PFSK-1 (cell line): Measurements from ENCODE around the gene ARAP1.

Experiments used
- POLR2AphosphoS5 ChIP-seq: IDR thresholded peaks from 2 replicates; pipeline ENCODE4 v1.6.1; 2012; ENCODE audit warnings: low read depth, mild to moderate bottlenecking, control low read depth, low read length, moderate library complexity
- REST ChIP-seq, 2 experiments: IDR thresholded peaks; 2 replicates each; pipeline versions ENCODE4 v1.6.1 to v1.8.0; 2011 to 2012; ENCODE audit warnings: low read depth in 2 of 2, low read length in 2 of 2, control low read depth in 1 of 2, inconsistent platforms in 1 of 2, mild to moderate bottlenecking in 1 of 2, moderate library complexity in 1 of 2; ENCODE audit not compliant: insufficient read depth in 1 of 2
- SIN3A ChIP-seq: IDR thresholded peaks from 2 replicates; pipeline ENCODE4 v1.6.1; 2012; ENCODE audit warnings: mild to moderate bottlenecking, low read length, moderate library complexity, borderline replicate concordance; ENCODE audit not compliant: insufficient read depth
- TAF1 ChIP-seq: IDR thresholded peaks from 2 replicates; pipeline ENCODE4 v1.6.1; 2012; ENCODE audit warnings: low read length, control low read depth, borderline replicate concordance; ENCODE audit not compliant: insufficient read depth

GRCh38 chr11:72652133-72652532 lies 100.1 kb downstream of the ARAP1 start:
- no peak for TF ChIP-seq POLR2AphosphoS5
- TF ChIP-seq TAF1 = no peak
- no peak for TF ChIP-seq REST (IDR thresholded peaks at IDR 0.05; ENCODE audit: insufficient read depth in 1 of 2, low read depth in 2 of 2, low read length in 2 of 2)
- TF ChIP-seq SIN3A = no peak
